Calu3 (cell line): Measurements from ENCODE around the gene CNTNAP2. TPM values are rescaled to one million over a fixed set of nuclear protein-coding genes. Genes with fewer than 3 reads are reported as not detected.

Experiments used
- BruUV-seq: library from RNA; stranded (reverse); fragments of 400-500 nt; replicated peaks from 2 replicates; lab custom pipeline; 2021; lab: Mats Ljungman, UMichigan
- CTCF ChIA-PET: fragments of 300-600 bp; sonication (Branson Sonifier 250); formaldehyde crosslinking; loops from one replicate; lab custom pipeline; 2022; ENCODE audit warnings: antibody characterized with exemption; lab: Charles Lee
- DNase-seq: peaks from one replicate; pipeline ENCODE4 v3.0.0; 2022
- H3K27ac Mint-ChIP-seq: one replicate; pipeline ENCODE4 v1.8.0; 2022; ENCODE audit warnings: mixed read lengths; ENCODE audit not compliant: unreplicated experiment
- H3K27me3 Mint-ChIP-seq: one replicate; pipeline ENCODE4 v1.8.0; 2022; ENCODE audit warnings: mixed read lengths; ENCODE audit not compliant: unreplicated experiment
- H3K36me3 Mint-ChIP-seq: one replicate; pipeline ENCODE4 v1.8.0; 2022; ENCODE audit warnings: mild to moderate bottlenecking, moderate library complexity, mixed read lengths; ENCODE audit not compliant: insufficient read depth, unreplicated experiment
- H3K4me1 Mint-ChIP-seq: one replicate; pipeline ENCODE4 v1.8.0; 2022; ENCODE audit warnings: mild to moderate bottlenecking, low read depth, mixed read lengths; ENCODE audit not compliant: unreplicated experiment
- H3K4me3 Mint-ChIP-seq: one replicate; pipeline ENCODE4 v1.8.0; 2022; ENCODE audit warnings: mild to moderate bottlenecking, low read depth, moderate library complexity, mixed read lengths; ENCODE audit not compliant: unreplicated experiment
- H3K9me3 Mint-ChIP-seq: one replicate; pipeline ENCODE4 v1.8.0; 2022; ENCODE audit warnings: low read depth, mixed read lengths; ENCODE audit not compliant: unreplicated experiment
- intact Hi-C: fragments of 100-400 bp; cut with micrococcal nuclease; formaldehyde crosslinking; loops from one replicate; pipeline ENCODE4 v1.10.0; 2022; ENCODE audit not compliant: unreplicated experiment
- total RNA-seq: library from RNA; stranded (reverse); gene quantifications from 2 replicates; pipeline ENCODE4 v1.2.3, GENCODE V29; 2022
- TF ChIP-seq, protein P1 (sequence below): fragments of 200-600 bp; IDR thresholded peaks from one replicate; pipeline ENCODE4 v1.8.0; 2022; ENCODE audit warnings: antibody characterized with exemption; ENCODE audit not compliant: unreplicated experiment

Gene CNTNAP2
- total RNA-seq, 1 experiment from 2014 or later, result 1.1 TPM

DNA sequence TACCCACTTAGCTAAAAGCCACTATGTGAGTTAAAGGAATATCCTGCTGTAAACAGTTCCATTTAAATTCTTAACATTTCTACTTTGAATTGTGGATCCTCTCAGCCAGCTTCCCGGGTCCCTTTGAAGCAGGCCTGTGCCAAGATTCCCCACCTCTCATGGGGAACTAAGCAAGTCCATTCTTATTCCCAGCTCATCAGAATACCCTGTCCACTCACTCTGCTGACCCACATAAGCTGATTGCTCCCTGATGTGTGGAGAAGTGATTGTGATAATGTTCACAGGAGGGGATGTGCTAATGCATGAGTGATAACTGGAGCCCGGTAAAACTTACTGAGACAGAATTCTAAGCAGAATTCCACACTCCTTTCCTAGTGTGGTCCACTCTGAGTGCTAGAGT lies 709.7 kb downstream of the CNTNAP2 start:
- Mint-ChIP-seq H3K27me3 (no peaks in the 10 kb centered on the region), H3K4me1 (no peaks in the 10 kb centered on the region), H3K36me3 (no peaks in the 10 kb centered on the region), H3K9me3 (peaks cover 5% of the 10 kb centered on the region), H3K4me3 (no peak overlapping the region), H3K27ac (no peak overlapping the region)
- intact Hi-C loops, result no loop called here
- no peak for DNase-seq
- TF ChIP-seq, protein P1, sequence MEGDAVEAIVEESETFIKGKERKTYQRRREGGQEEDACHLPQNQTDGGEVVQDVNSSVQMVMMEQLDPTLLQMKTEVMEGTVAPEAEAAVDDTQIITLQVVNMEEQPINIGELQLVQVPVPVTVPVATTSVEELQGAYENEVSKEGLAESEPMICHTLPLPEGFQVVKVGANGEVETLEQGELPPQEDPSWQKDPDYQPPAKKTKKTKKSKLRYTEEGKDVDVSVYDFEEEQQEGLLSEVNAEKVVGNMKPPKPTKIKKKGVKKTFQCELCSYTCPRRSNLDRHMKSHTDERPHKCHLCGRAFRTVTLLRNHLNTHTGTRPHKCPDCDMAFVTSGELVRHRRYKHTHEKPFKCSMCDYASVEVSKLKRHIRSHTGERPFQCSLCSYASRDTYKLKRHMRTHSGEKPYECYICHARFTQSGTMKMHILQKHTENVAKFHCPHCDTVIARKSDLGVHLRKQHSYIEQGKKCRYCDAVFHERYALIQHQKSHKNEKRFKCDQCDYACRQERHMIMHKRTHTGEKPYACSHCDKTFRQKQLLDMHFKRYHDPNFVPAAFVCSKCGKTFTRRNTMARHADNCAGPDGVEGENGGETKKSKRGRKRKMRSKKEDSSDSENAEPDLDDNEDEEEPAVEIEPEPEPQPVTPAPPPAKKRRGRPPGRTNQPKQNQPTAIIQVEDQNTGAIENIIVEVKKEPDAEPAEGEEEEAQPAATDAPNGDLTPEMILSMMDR, result no peak
- CTCF ChIA-PET, result no interaction called here
- no TSS peak for BruUV-seq

- TF ChIP-seq, protein P1, result no peak
- BruUV-seq, result no TSS peak
- Mint-ChIP-seq H3K36me3 (no peaks in the 10 kb centered on the region), H3K4me1 (no peaks in the 10 kb centered on the region), H3K4me3 (no peak overlapping the region), H3K27me3 (no peaks in the 10 kb centered on the region), H3K9me3 (peaks cover 12% of the 10 kb centered on the region), H3K27ac (no peak overlapping the region)
- CTCF ChIA-PET, result no interaction called here
- intact Hi-C loops, result no loop called here
- DNase-seq, result no peak
These were observed 714.1 kb downstream of the CNTNAP2 start for GRCh38 chr7:146830686-146831085.

DNA sequence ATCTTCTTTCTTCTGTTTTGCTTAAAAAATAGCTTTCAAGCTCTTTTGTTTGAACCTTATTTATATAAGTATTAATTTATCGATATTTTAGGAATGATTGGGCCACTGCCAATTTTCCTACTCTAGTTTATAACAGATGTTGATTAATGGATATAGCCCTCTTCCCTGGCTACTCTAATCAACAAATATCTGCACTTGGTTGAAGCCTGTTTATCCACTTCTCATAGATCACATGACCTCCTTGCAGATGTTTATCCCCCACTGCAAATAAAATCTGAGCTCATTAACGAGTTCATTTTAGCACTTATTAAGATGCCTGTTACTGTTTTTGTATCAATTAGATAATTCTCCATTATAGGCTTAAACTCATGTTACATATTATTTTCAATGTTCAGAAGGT lies 715.3 kb downstream of the CNTNAP2 start:
- Mint-ChIP-seq H3K9me3 (peaks cover 13% of the 10 kb centered on the region), H3K27me3 (no peaks in the 10 kb centered on the region), H3K4me1 (no peaks in the 10 kb centered on the region), H3K36me3 (no peaks in the 10 kb centered on the region), H3K4me3 (no peak overlapping the region), H3K27ac (no peak overlapping the region)
- CTCF ChIA-PET, result no interaction called here
- intact Hi-C loops, result no loop called here
- TF ChIP-seq, protein P1, result no peak
- no peak for DNase-seq
- BruUV-seq, result no TSS peak

DNA sequence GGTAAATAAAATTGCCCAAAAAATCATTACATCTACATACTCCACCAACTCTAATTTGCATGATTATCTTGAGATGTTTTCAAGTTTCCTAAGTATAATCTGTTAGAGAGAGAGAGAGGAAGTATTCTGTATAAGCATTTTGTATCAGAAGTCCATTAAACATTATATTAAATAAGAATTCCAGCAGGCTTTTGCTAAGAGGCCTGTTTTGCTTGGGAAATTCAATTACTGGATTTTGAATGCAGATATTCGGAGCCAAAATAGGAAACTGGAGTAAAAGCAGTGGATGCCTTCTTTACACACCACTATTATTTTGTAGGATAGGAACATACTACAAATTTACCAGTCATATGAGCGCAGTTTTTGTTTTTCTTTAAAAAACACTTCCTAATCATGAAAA lies 727.8 kb downstream of the CNTNAP2 start:
- H3K36me3 Mint-ChIP-seq, result no peaks in the 10 kb centered on the region
- H3K9me3 Mint-ChIP-seq, result peaks cover 8% of the 10 kb centered on the region
- TF ChIP-seq, protein P1, result no peak
- H3K4me3 Mint-ChIP-seq, result no peak overlapping the region
- BruUV-seq, result no TSS peak
- DNase-seq, result no peak
- intact Hi-C loops, result no loop called here
- no peaks in the 10 kb centered on the region for H3K4me1 Mint-ChIP-seq
- no peaks in the 10 kb centered on the region for H3K27me3 Mint-ChIP-seq
- CTCF ChIA-PET, result no interaction called here
- no peak overlapping the region for H3K27ac Mint-ChIP-seq
